Activated CD4-positive, alpha-beta T cell treated with anti-CD3 and anti-CD28 coated beads, Interleukin-2, amount 50 U/mL, for 48 hours (primary cell): Measurements from ENCODE around the gene ACOT7.

Source experiments
- DNase-seq, 2 experiments: peaks; one replicate each; pipeline ENCODE4 v3.0.0-alpha.2; 2020

ACOT7 gene

GRCh38 chr1:6280761-6281451 is 112.7 kb downstream of the ACOT7 start:
- DNase-seq: no peak

- DNase-seq: no peak
Observed at GRCh38 chr1:6279613-6280383, 113.8 kb downstream of the ACOT7 start.

GRCh38 chr1:6279066-6279465 is 114.5 kb downstream of the ACOT7 start:
- DNase-seq: no peak

- DNase-seq: no peak
Observed at GRCh38 chr1:6278263-6278662, 115.3 kb downstream of the ACOT7 start.

GRCh38 chr1:6276811-6277555 is 116.6 kb downstream of the ACOT7 start:
- DNase-seq: no peak

- no peak for DNase-seq
Observed at GRCh38 chr1:6275826-6276782, 117.5 kb downstream of the ACOT7 start.

- no peak for DNase-seq
Observed at GRCh38 chr1:6274622-6275139, 118.9 kb downstream of the ACOT7 start.

GRCh38 chr1:6274102-6274501 is 119.5 kb downstream of the ACOT7 start:
- DNase-seq: no peak

GRCh38 chr1:6273380-6273891 is 120.1 kb downstream of the ACOT7 start:
- DNase-seq: no peak

GRCh38 chr1:6272868-6273267 is 120.7 kb downstream of the ACOT7 start:
- DNase-seq: no peak

- no peak for DNase-seq
Observed at GRCh38 chr1:6272452-6272851, 121.1 kb downstream of the ACOT7 start.

- DNase-seq: no peak
Observed at GRCh38 chr1:6271554-6271953, 122.0 kb downstream of the ACOT7 start.

GRCh38 chr1:6271006-6271405 is 122.6 kb downstream of the ACOT7 start:
- DNase-seq: no peak

GRCh38 chr1:6270401-6270800 is 123.2 kb downstream of the ACOT7 start:
- no peak for DNase-seq

- DNase-seq: no peak
Observed at GRCh38 chr1:6269720-6270400, 123.7 kb downstream of the ACOT7 start.

- no peak for DNase-seq
Observed at GRCh38 chr1:6269296-6269695, 124.3 kb downstream of the ACOT7 start.

GRCh38 chr1:6268415-6268814 is 125.2 kb downstream of the ACOT7 start:
- no peak for DNase-seq

- DNase-seq: no peak
Observed at GRCh38 chr1:6267686-6268322, 125.8 kb downstream of the ACOT7 start.

- no peak for DNase-seq
Observed at GRCh38 chr1:6266641-6267040, 126.9 kb downstream of the ACOT7 start.

- no peak for DNase-seq
Observed at GRCh38 chr1:6265151-6265550, 128.4 kb downstream of the ACOT7 start.

- DNase-seq: no peak
Observed at GRCh38 chr1:6263716-6264115, 129.9 kb downstream of the ACOT7 start.
